HG03066 (cell line): ENCODE measurements around the gene PLA2G3.

Source experiments
- ATAC-seq: cut with Tn5 transposase; IDR thresholded peaks from one replicate; pipeline ENCODE4 v1.9.1; 2021; ENCODE audit warnings: low read depth; ENCODE audit not compliant: unreplicated experiment

The PLA2G3 gene

GRCh38 chr22:31089160-31090100 is 50.9 kb downstream of the PLA2G3 start:
- no peak for ATAC-seq

DNA sequence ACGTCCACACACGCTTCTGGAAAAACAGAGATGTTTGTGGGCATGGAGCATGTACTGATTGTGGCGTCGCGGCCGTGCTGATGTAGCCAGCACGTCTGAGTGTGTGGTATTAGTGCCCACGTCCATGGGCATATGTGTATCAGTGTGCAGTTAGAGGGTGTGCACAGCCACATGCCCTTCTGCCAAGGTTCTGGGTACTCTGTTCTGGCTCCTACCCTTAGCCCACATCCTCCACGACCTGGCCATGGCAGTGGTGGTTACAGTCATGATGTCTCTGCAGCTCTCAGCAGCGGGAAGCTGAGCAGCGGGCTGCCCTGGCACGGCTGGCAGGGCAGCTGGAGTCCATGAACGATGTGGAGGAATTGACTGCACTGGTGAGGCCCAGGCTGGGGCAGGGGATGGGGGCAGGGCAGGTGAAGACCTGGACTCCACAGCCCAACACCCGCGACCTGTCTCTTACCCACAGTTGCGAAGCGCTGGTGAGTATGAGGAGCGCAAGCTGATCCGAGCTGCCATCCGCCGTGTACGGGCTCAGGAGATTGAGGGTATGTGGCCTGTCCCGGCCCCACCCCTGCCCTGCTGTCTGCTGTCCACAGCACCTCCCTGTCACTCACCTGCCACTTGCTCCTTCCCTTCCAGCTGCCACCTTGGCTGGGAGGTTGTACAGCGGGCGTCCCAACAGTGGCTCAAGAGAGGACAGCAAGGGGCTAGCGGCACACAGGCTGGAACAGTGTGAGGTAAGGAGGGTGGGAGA is 51.9 kb downstream of the PLA2G3 start:
- no peak for ATAC-seq

DNA sequence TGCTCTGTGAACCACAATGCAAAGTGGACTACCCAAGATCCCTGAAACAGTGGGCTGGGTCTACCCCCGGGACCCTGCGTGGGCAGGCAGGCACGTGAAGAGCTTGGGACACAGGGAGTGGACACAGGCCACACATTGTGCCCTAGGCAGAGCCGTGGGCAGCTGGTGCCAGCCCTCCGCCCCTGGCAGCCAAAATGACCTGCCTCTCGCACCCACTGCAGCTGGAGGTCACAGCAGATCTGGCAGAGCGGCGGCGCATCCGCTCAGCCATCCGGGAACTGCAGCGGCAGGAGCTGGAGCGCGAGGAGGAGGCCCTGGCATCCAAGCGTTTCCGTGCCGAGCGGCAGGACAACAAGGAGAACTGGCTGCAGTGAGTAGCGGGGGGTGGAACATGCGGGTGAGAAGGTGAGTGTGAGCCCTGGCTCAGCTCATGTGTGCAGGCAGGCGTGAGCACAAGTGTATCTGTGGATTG is 52.5 kb downstream of the PLA2G3 start:
- no peak for ATAC-seq

DNA sequence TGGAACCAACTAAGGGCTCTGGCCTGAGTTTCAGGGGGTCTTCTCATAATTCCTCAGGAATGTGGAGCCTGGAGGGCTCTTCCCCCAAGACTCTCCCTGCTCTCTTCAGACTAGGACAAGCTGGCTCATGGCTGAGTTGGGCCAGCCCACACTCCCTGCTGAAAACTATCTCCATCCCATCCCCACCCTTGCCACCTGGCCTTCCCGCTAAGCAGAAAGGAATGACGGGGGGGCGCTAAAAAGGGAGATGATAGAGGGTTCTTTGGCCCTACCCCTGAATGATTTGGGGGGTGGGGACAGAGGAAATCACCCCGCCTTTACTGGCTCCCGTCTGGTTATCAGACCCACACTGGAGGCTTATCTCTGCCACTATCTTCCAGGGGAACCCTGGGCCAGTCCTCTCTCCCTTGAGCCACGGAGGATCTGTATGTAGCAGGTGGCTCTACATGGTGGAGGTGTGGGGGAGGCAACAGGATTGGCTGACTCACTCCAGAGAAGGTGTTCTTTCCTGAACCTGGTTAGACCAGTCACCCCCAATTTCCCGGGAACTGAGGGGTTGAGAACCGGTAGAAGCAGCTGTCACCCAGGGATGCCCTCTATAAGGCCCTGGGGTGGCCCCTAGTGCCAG is 53.5 kb downstream of the PLA2G3 start:
- no peak for ATAC-seq

GRCh38 chr22:31085928-31086327 is 54.4 kb downstream of the PLA2G3 start:
- ATAC-seq, result no peak

- no peak for ATAC-seq
Observed at GRCh38 chr22:31085493-31085824, 54.8 kb downstream of the PLA2G3 start.

- peak; percentile 55 for ATAC-seq
Observed at GRCh38 chr22:31084811-31085492, 55.4 kb downstream of the PLA2G3 start.
